Measurements from ENCODE around the gene RET.

- TF ChIP-seq POLR2AphosphoS5 (IDR thresholded peaks at IDR 0.05; ENCODE audit: low read depth, low read length): no peak
- no peak for TF ChIP-seq CTCF (IDR thresholded peaks at IDR 0.05)
- TF ChIP-seq SIN3A (IDR thresholded peaks at IDR 0.05; ENCODE audit: borderline replicate concordance, insufficient read depth, low read depth, low read length): no peak
- TF ChIP-seq REST (IDR thresholded peaks at IDR 0.05; ENCODE audit: insufficient read depth in 1 of 2, low read depth in 2 of 2, low read length in 1 of 2): no peak
- TF ChIP-seq TCF7L2 (IDR thresholded peaks at IDR 0.05; ENCODE audit: low read depth, low read length): no peak
These were observed 7.9 kb downstream of the RET start for GRCh38 chr10:43084812-43085211.

Data from Panc1 (cell line).